NCI-H526 (cell line): ENCODE data around the gene MAPK8IP3.
"Not testable (repeated sequence)": the region's sequence is repeated elsewhere in the genome, so short reads cannot be mapped to it uniquely, and the experiment has no call there.

Source experiments
- DNase-seq, 2 experiments: peaks; one replicate each; lab custom pipeline; 2025; lab: John Stamatoyannopoulos, UW

MAPK8IP3 gene

GRCh38 chr16:1712791-1713261, 6.8 kb downstream of the MAPK8IP3 start:
- DNase-seq: no peak

- DNase-seq: no peak
Observed at GRCh38 chr16:1713331-1713730, 7.3 kb downstream of the MAPK8IP3 start.

- peak; percentile 57 to 77 for DNase-seq
Observed at GRCh38 chr16:1713933-1714332, 7.9 kb downstream of the MAPK8IP3 start.

GRCh38 chr16:1715220-1715619, 9.2 kb downstream of the MAPK8IP3 start:
- no peak for DNase-seq

- not testable (repeated sequence) for DNase-seq
Observed at GRCh38 chr16:1718236-1718635, 12.2 kb downstream of the MAPK8IP3 start.

- not testable (repeated sequence) for DNase-seq
Observed at GRCh38 chr16:1719559-1720229, 13.7 kb downstream of the MAPK8IP3 start.

GRCh38 chr16:1721372-1721771, 15.4 kb downstream of the MAPK8IP3 start:
- DNase-seq: no peak

GRCh38 chr16:1723450-1724147, 17.6 kb downstream of the MAPK8IP3 start:
- peak in 1 of 2 experiments; percentile 32 for DNase-seq

GRCh38 chr16:1724491-1724890, 18.5 kb downstream of the MAPK8IP3 start:
- no peak for DNase-seq

GRCh38 chr16:1726661-1727502, 20.9 kb downstream of the MAPK8IP3 start:
- DNase-seq: no peak

- no peak for DNase-seq
Observed at GRCh38 chr16:1727651-1728624, 21.9 kb downstream of the MAPK8IP3 start.

GRCh38 chr16:1729026-1729425, 23.0 kb downstream of the MAPK8IP3 start:
- DNase-seq: no peak

GRCh38 chr16:1729445-1729844, 23.4 kb downstream of the MAPK8IP3 start:
- DNase-seq: no peak

GRCh38 chr16:1731073-1731472, 25.1 kb downstream of the MAPK8IP3 start:
- DNase-seq: no peak

- no peak for DNase-seq
Observed at GRCh38 chr16:1731603-1732002, 25.6 kb downstream of the MAPK8IP3 start.

- DNase-seq: no peak
Observed at GRCh38 chr16:1732071-1732470, 26.1 kb downstream of the MAPK8IP3 start.

GRCh38 chr16:1732551-1732987, 26.6 kb downstream of the MAPK8IP3 start:
- not testable (repeated sequence) for DNase-seq

GRCh38 chr16:1734123-1734522, 28.1 kb downstream of the MAPK8IP3 start:
- no peak for DNase-seq

GRCh38 chr16:1734816-1735215, 28.8 kb downstream of the MAPK8IP3 start:
- no peak for DNase-seq

- no peak for DNase-seq
Observed at GRCh38 chr16:1740234-1740633, 34.2 kb downstream of the MAPK8IP3 start.

- no peak for DNase-seq
Observed at GRCh38 chr16:1740781-1741490, 34.9 kb downstream of the MAPK8IP3 start.
